ENCODE data around the gene PARD6G.

Gene PARD6G

GRCh38 chr18:80184243-80184772 lies 63.0 kb downstream of the PARD6G start:
- Histone ChIP-seq H3K4me3 (ENCODE audit: low read length) (no peak overlapping the region), H3K27me3 (replicated peaks; ENCODE audit: control insufficient read depth, insufficient read depth, low read length) (peaks cover 27% of the 10 kb centered on the region), H3K36me3 (ENCODE audit: control insufficient read depth, insufficient read depth, low read length, severe bottlenecking) (no peaks in the 10 kb centered on the region), H3K9ac (ENCODE audit: low read length) (no peak overlapping the region), H3K9me3 (ENCODE audit: control insufficient read depth, low read length) (no peaks in the 10 kb centered on the region), H3K4me1 (ENCODE audit: control insufficient read depth, insufficient read depth, low read length) (no peaks in the 10 kb centered on the region)
- DNase-seq (ENCODE audit: low read depth): no peak

- peaks cover 30% of the 10 kb centered on the region for H3K27me3 ChIP-seq (replicated peaks; ENCODE audit: control insufficient read depth, insufficient read depth, low read length)
- DNase-seq (ENCODE audit: low read depth): peak; percentile 14
- no peak overlapping the region for H3K4me3 ChIP-seq (ENCODE audit: low read length)
- H3K9me3 ChIP-seq (ENCODE audit: control insufficient read depth, low read length): no peaks in the 10 kb centered on the region
- no peaks in the 10 kb centered on the region for H3K36me3 ChIP-seq (ENCODE audit: control insufficient read depth, insufficient read depth, low read length, severe bottlenecking)
- H3K4me1 ChIP-seq (ENCODE audit: control insufficient read depth, insufficient read depth, low read length): no peaks in the 10 kb centered on the region
- H3K9ac ChIP-seq (ENCODE audit: low read length): no peak overlapping the region
These were observed 63.9 kb downstream of the PARD6G start for GRCh38 chr18:80183273-80184050.

GRCh38 chr18:80182855-80183254 lies 64.5 kb downstream of the PARD6G start:
- no peak for DNase-seq (ENCODE audit: low read depth)
- Histone ChIP-seq H3K9me3 (ENCODE audit: control insufficient read depth, low read length) (no peaks in the 10 kb centered on the region), H3K36me3 (ENCODE audit: control insufficient read depth, insufficient read depth, low read length, severe bottlenecking) (no peaks in the 10 kb centered on the region), H3K4me1 (ENCODE audit: control insufficient read depth, insufficient read depth, low read length) (no peaks in the 10 kb centered on the region), H3K4me3 (ENCODE audit: low read length) (no peak overlapping the region), H3K9ac (ENCODE audit: low read length) (no peak overlapping the region), H3K27me3 (replicated peaks; ENCODE audit: control insufficient read depth, insufficient read depth, low read length) (peaks cover 36% of the 10 kb centered on the region)

- Histone ChIP-seq H3K4me1 (ENCODE audit: control insufficient read depth, insufficient read depth, low read length) (peaks cover 3% of the 10 kb centered on the region), H3K27me3 (replicated peaks; ENCODE audit: control insufficient read depth, insufficient read depth, low read length) (peaks cover 46% of the 10 kb centered on the region), H3K36me3 (ENCODE audit: control insufficient read depth, insufficient read depth, low read length, severe bottlenecking) (no peaks in the 10 kb centered on the region), H3K9ac (ENCODE audit: low read length) (no peak overlapping the region), H3K4me3 (ENCODE audit: low read length) (no peak overlapping the region), H3K9me3 (ENCODE audit: control insufficient read depth, low read length) (no peaks in the 10 kb centered on the region)
- DNase-seq (ENCODE audit: low read depth): no peak
These were observed 65.5 kb downstream of the PARD6G start for GRCh38 chr18:80181642-80182461.

- no peak overlapping the region for H3K9ac ChIP-seq (ENCODE audit: low read length)
- H3K27me3 ChIP-seq (replicated peaks; ENCODE audit: control insufficient read depth, insufficient read depth, low read length): peaks cover 53% of the 10 kb centered on the region
- no peaks in the 10 kb centered on the region for H3K36me3 ChIP-seq (ENCODE audit: control insufficient read depth, insufficient read depth, low read length, severe bottlenecking)
- no peaks in the 10 kb centered on the region for H3K9me3 ChIP-seq (ENCODE audit: control insufficient read depth, low read length)
- peaks cover 6% of the 10 kb centered on the region for H3K4me1 ChIP-seq (ENCODE audit: control insufficient read depth, insufficient read depth, low read length)
- no peak overlapping the region for H3K4me3 ChIP-seq (ENCODE audit: low read length)
- no peak for DNase-seq (ENCODE audit: low read depth)
These were observed 66.3 kb downstream of the PARD6G start for GRCh38 chr18:80180778-80181564.

GRCh38 chr18:80179857-80180558 lies 67.3 kb downstream of the PARD6G start:
- DNase-seq (ENCODE audit: low read depth): no peak

GRCh38 chr18:80178935-80179818 lies 68.1 kb downstream of the PARD6G start:
- no peak overlapping the region for H3K9ac ChIP-seq (ENCODE audit: low read length)
- H3K9me3 ChIP-seq (ENCODE audit: control insufficient read depth, low read length): no peaks in the 10 kb centered on the region
- no peak for DNase-seq (ENCODE audit: low read depth)
- H3K27me3 ChIP-seq (replicated peaks; ENCODE audit: control insufficient read depth, insufficient read depth, low read length): peaks cover 58% of the 10 kb centered on the region
- H3K4me3 ChIP-seq (ENCODE audit: low read length): no peak overlapping the region
- no peaks in the 10 kb centered on the region for H3K36me3 ChIP-seq (ENCODE audit: control insufficient read depth, insufficient read depth, low read length, severe bottlenecking)
- H3K4me1 ChIP-seq (ENCODE audit: control insufficient read depth, insufficient read depth, low read length): peaks cover 6% of the 10 kb centered on the region

More at GRCh38 chr18:80179857-80180558, 67.3 kb downstream of the PARD6G start:
- Histone ChIP-seq H3K4me1 (ENCODE audit: control insufficient read depth, insufficient read depth, low read length) (peaks cover 6% of the 10 kb centered on the region), H3K9me3 (ENCODE audit: control insufficient read depth, low read length) (no peaks in the 10 kb centered on the region), H3K36me3 (ENCODE audit: control insufficient read depth, insufficient read depth, low read length, severe bottlenecking) (no peaks in the 10 kb centered on the region), H3K9ac (ENCODE audit: low read length) (no peak overlapping the region), H3K4me3 (ENCODE audit: low read length) (no peak overlapping the region), H3K27me3 (replicated peaks; ENCODE audit: control insufficient read depth, insufficient read depth, low read length) (peaks cover 58% of the 10 kb centered on the region)

- Histone ChIP-seq H3K4me1 (ENCODE audit: control insufficient read depth, insufficient read depth, low read length) (peaks cover 6% of the 10 kb centered on the region), H3K9me3 (ENCODE audit: control insufficient read depth, low read length) (no peaks in the 10 kb centered on the region), H3K36me3 (ENCODE audit: control insufficient read depth, insufficient read depth, low read length, severe bottlenecking) (no peaks in the 10 kb centered on the region), H3K27me3 (replicated peaks; ENCODE audit: control insufficient read depth, insufficient read depth, low read length) (peaks cover 48% of the 10 kb centered on the region), H3K9ac (ENCODE audit: low read length) (no peak overlapping the region), H3K4me3 (ENCODE audit: low read length) (peak overlapping the region; percentile 48)
- DNase-seq (ENCODE audit: low read depth): no peak
These were observed 70.2 kb downstream of the PARD6G start for GRCh38 chr18:80177128-80177527.

GRCh38 chr18:80176334-80177073 lies 70.8 kb downstream of the PARD6G start:
- H3K4me3 ChIP-seq (ENCODE audit: low read length): peak overlapping the region; percentile 48
- H3K4me1 ChIP-seq (ENCODE audit: control insufficient read depth, insufficient read depth, low read length): peaks cover 8% of the 10 kb centered on the region
- peak; percentile 16 for DNase-seq (ENCODE audit: low read depth)
- no peak overlapping the region for H3K9ac ChIP-seq (ENCODE audit: low read length)
- H3K27me3 ChIP-seq (replicated peaks; ENCODE audit: control insufficient read depth, insufficient read depth, low read length): peaks cover 42% of the 10 kb centered on the region
- H3K9me3 ChIP-seq (ENCODE audit: control insufficient read depth, low read length): no peaks in the 10 kb centered on the region
- no peaks in the 10 kb centered on the region for H3K36me3 ChIP-seq (ENCODE audit: control insufficient read depth, insufficient read depth, low read length, severe bottlenecking)
